ENCODE data around the gene RCAN2.

DNA sequence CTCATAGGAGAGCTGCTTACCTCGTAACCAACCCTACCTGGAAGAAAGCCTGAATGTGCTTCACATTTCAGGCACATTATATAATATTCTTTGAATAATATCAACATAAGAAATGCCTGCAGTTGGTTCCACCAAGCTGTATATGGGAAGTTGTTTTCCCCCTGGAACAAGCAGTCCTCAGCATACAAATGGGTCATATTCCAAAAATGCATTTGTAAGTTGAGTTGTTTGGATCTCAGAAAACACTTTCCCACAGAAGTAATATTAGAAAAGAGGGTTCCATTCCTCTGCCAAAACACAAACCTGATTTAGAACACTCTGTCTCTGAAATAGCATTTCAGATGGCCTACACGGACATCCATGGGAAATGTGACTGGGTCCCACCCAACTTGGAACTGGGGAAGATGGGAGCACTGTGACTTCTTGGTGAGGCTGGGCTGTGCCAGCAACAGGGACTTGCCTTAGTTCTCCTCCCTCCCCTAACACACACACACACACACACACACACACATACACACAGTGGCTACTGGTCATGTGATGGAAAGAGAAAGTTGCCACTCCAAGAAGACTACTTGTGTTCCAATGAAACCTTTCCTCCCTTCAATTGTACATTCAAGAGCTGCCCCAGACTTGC, 11.4 kb upstream of the RCAN2 start:
- TF ChIP-seq, protein P1, sequence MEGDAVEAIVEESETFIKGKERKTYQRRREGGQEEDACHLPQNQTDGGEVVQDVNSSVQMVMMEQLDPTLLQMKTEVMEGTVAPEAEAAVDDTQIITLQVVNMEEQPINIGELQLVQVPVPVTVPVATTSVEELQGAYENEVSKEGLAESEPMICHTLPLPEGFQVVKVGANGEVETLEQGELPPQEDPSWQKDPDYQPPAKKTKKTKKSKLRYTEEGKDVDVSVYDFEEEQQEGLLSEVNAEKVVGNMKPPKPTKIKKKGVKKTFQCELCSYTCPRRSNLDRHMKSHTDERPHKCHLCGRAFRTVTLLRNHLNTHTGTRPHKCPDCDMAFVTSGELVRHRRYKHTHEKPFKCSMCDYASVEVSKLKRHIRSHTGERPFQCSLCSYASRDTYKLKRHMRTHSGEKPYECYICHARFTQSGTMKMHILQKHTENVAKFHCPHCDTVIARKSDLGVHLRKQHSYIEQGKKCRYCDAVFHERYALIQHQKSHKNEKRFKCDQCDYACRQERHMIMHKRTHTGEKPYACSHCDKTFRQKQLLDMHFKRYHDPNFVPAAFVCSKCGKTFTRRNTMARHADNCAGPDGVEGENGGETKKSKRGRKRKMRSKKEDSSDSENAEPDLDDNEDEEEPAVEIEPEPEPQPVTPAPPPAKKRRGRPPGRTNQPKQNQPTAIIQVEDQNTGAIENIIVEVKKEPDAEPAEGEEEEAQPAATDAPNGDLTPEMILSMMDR (IDR thresholded peaks at IDR 0.05), result no peak
- TF ChIP-seq POLR2A (IDR thresholded peaks at IDR 0.05), result no peak
